T-cell (primary cell): ENCODE data around the gene UCHL5. TPM values are rescaled to one million over a fixed set of nuclear protein-coding genes. Genes with fewer than 3 reads are reported as not detected.

Source experiments
- ATAC-seq, 4 experiments: fragments of 200-7000 bp in 3 of 4; fragments of 150-1000 bp in 1 of 4; cut with Tn5 transposase; replicated peaks in 1 of 4; 1 replicate in 3 of 4; 2 replicates in 1 of 4; pipeline ENCODE4 v1.10.0; 2021; ENCODE audit warnings: moderate library complexity in 3 of 4, mild to moderate bottlenecking in 2 of 4, moderate number of reproducible peaks in 1 of 4
- CTCF ChIA-PET, 2 donors: fragments of 300-600 bp; sonication (Branson Sonifier 250); formaldehyde crosslinking; loops; one replicate each; lab custom pipeline; 2022; ENCODE audit warnings: antibody characterized with exemption in 2 of 2; lab: Charles Lee
- POLR2A ChIA-PET, 2 donors: fragments of 300-600 bp; sonication (Branson Sonifier 250); formaldehyde crosslinking; loops; one replicate each; lab custom pipeline; 2022; ENCODE audit warnings: antibody characterized with exemption in 2 of 2; lab: Charles Lee
- DNase-seq, 35 experiments: peaks; one replicate each; pipeline versions ENCODE4 v3.0.0 to v3.0.0-alpha.2; 2013 to 2023
- H3K27ac ChIP-seq: one replicate; pipeline ENCODE4 v1.5.1; 2013; ENCODE audit warnings: low read length
- H3K27me3 ChIP-seq, 2 experiments: replicated peaks in 1 of 2; 1 replicate in 1 of 2; 2 replicates in 1 of 2; pipeline versions ENCODE4 v1.6.1 to v1.7.0; 2013; ENCODE audit warnings: low read length in 1 of 2, mixed read lengths in 1 of 2; ENCODE audit not compliant: control insufficient read depth in 2 of 2, insufficient read depth in 2 of 2; ENCODE audit errors: extremely low read depth in 1 of 2
- H3K36me3 ChIP-seq, 2 donors: 1 replicate in 1 of 2; 2 replicates in 1 of 2; pipeline versions ENCODE4 v1.6.1 to v1.7.0; 2013; ENCODE audit warnings: low read length in 1 of 2; ENCODE audit not compliant: control insufficient read depth in 2 of 2, insufficient read depth in 1 of 2; ENCODE audit errors: extremely low read depth in 1 of 2
- H3K4me1 ChIP-seq, 2 experiments: 1 replicate in 1 of 2; 2 replicates in 1 of 2; pipeline versions ENCODE4 v1.6.1 to v1.7.0; 2013; ENCODE audit warnings: low read length in 2 of 2, mixed read lengths in 1 of 2; ENCODE audit not compliant: insufficient read depth in 2 of 2, control insufficient read depth in 1 of 2; ENCODE audit errors: extremely low read depth in 1 of 2
- H3K4me3 ChIP-seq, 2 donors: 1 replicate in 1 of 2; 2 replicates in 1 of 2; pipeline versions ENCODE4 v1.5.1 to v1.7.0; 2013; ENCODE audit warnings: mild to moderate bottlenecking in 2 of 2, low read length in 1 of 2, moderate library complexity in 1 of 2; ENCODE audit not compliant: control insufficient read depth in 1 of 2; ENCODE audit errors: extremely low read depth in 1 of 2
- H3K9me3 ChIP-seq: 2 replicates; pipeline ENCODE4 v1.7.0; 2013
- H3K27ac Mint-ChIP-seq, 2 donors: one replicate each; pipeline ENCODE4 v1.8.0; 2020 to 2021; ENCODE audit warnings: mild to moderate bottlenecking in 2 of 2, mixed read lengths in 2 of 2
- H3K27me3 Mint-ChIP-seq, 2 donors: one replicate each; pipeline ENCODE4 v1.8.0; 2021 to 2022; ENCODE audit warnings: mixed read lengths in 2 of 2
- H3K36me3 Mint-ChIP-seq: one replicate; pipeline ENCODE4 v1.8.0; 2021; ENCODE audit warnings: mixed read lengths
- H3K4me1 Mint-ChIP-seq, 3 donors: one replicate each; pipeline ENCODE4 v1.8.0; 2020 to 2022; ENCODE audit warnings: mixed read lengths in 3 of 3, mild to moderate bottlenecking in 1 of 3
- H3K4me3 Mint-ChIP-seq, 3 donors: one replicate each; pipeline ENCODE4 v1.8.0; 2020 to 2022; ENCODE audit warnings: mild to moderate bottlenecking in 3 of 3, mixed read lengths in 3 of 3, moderate library complexity in 3 of 3
- H3K9me3 Mint-ChIP-seq, 3 donors: one replicate each; pipeline ENCODE4 v1.8.0; 2020 to 2022; ENCODE audit warnings: mixed read lengths in 3 of 3
- WGBS: methylation state at CpG from one replicate; pipeline ENCODE4 v1.1.5; 2013; ENCODE audit warnings: missing lambda C conversion rate; ENCODE audit not compliant: insufficient coverage; 5-methylcytosine and 5-hydroxymethylcytosine counted together
- total RNA-seq, 35 experiments: library from RNA in 6 of 35; stranded (reverse) in 6 of 35; fragments of 120-200 nt in 1 of 35; gene quantifications; one replicate each; pipeline versions ENCODE4 v1.2.1 to v1.2.4 and lab custom pipeline; 2013 to 2026

UCHL5 gene
- total RNA-seq, 5 donors from 2014 or later (not counting 1 experiment from before 2014, with no cell fraction given): 20.8 to 32.2 (median 27.1) TPM

DNA sequence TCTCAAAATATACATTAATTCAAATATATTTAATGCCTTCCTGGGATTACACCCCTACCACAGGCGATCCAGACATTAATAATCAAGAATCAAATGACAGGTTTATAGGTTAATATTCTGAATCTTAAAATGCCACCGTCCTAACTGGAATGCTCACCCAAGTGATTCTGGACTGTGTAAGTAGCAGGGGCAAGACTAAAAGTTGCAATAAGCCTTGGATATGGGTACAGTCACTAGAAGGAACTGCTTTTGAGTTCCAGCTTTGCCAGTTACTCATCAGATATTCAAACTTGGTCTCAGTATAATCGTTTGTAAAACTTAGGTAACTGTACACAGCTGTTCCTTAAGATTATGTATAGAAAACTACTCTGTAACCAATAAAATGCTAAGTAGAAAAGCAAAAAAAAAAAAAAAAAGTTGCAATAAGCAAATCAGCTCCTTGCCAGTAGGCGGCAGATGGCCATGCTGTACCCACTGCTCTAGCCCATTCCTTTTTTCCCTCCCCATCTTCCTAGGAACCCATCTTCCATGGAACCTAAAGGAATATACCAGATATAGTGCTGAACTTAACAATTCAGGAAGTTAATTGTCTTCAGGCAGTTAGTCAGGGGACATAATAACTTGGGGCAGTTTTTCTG is 10.7 kb upstream of the UCHL5 start:
- peaks cover 50 to 64% (median 62%) of the 10 kb centered on the region in 3 donors for H3K4me1 Mint-ChIP-seq
- ChIA-PET POLR2A (interaction anchor here (0.5 to 0.6 kb wide), 2 partner anchors 118 to 1262 kb away, joined by 3 to 4 read pairs; no protein-coding TSS in a partner anchor), CTCF (interaction anchor here (0.6 to 0.7 kb wide), 3 partner anchors 24 to 196 kb away, joined by 4 to 6 read pairs (median 6); no protein-coding TSS in a partner anchor)
- H3K9me3 ChIP-seq: no peaks in the 10 kb centered on the region
- DNase-seq (peak in 1 of 35 experiments; percentile 33), ATAC-seq (peak in 1 of 4 experiments; percentile 43)
- H3K4me3 ChIP-seq: no peak overlapping the region
- no peaks in the 10 kb centered on the region for H3K9me3 Mint-ChIP-seq
- peak overlapping the region; percentile 64 to 79 for H3K27ac Mint-ChIP-seq
- peak overlapping the region in 1 of 3 donors; percentile 21 for H3K4me3 Mint-ChIP-seq
- peaks cover 2 to 7% of the 10 kb centered on the region in 2 experiments for H3K4me1 ChIP-seq
- H3K27ac ChIP-seq: peak overlapping the region; percentile 63
- peaks cover 24% of the 10 kb centered on the region for H3K36me3 Mint-ChIP-seq
- H3K27me3 Mint-ChIP-seq: no peaks in the 10 kb centered on the region
- H3K27me3 ChIP-seq: no peaks in the 10 kb centered on the region
- WGBS: no CpG with 5 or more reads among the region's 4 CpGs
- peaks cover 0 to 2% of the 10 kb centered on the region in 2 donors for H3K36me3 ChIP-seq

DNA sequence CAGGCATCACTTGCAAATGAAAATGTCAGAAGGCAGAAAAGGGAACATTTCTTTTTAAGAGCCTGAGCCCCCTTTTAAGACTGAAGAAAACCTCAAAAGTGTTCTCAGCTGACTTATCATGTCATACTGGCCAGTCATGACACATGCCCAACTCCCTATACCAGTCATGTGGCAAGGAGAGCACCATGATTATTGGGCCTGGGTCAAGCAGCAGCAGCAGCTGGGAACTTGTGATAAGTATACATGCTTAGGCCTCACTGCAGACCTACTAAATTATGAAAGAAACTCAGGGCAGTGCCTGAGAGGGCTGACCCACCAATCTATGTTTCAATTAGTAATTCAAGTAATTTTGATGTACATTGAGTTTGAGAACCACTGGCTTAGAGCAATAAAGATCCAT is 8.9 kb upstream of the UCHL5 start:
- ChIA-PET POLR2A (no interaction called here), CTCF (no interaction called here)
- Mint-ChIP-seq H3K4me1 (peaks cover 58 to 73% (median 72%) of the 10 kb centered on the region in 3 donors), H3K27me3 (no peaks in the 10 kb centered on the region), H3K9me3 (no peaks in the 10 kb centered on the region), H3K36me3 (peaks cover 20% of the 10 kb centered on the region), H3K27ac (peak overlapping the region; percentile 57 to 63), H3K4me3 (no peak overlapping the region)
- ATAC-seq: no peak
- Histone ChIP-seq H3K9me3 (no peaks in the 10 kb centered on the region), H3K27ac (no peak overlapping the region), H3K4me1 (peaks cover 2 to 7% of the 10 kb centered on the region in 2 experiments), H3K4me3 (no peak overlapping the region), H3K36me3 (peaks cover 0 to 2% of the 10 kb centered on the region in 2 donors), H3K27me3 (no peaks in the 10 kb centered on the region)
- no peak for DNase-seq

DNA sequence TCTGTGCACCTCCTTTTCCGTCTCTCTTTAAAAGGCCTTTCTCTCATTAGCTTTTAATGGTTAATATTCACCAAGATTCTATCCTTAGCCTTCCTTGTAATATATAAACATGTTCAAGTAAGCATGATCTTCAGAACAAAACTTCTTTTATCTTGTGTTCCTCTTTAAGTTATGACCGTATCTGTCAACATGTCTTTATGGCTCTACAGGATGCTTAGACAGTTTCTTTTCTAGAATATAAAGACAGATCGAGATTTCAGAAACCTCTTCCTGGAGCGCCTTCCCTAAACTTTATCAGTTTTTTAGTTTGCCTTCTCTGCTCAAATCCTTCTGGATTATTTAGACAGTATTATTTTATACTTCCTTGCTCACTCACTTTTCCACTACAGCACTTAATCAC is 7.4 kb upstream of the UCHL5 start:
- H3K4me3 Mint-ChIP-seq: no peak overlapping the region
- H3K27ac Mint-ChIP-seq: peak overlapping the region in 1 of 2 donors; percentile 12
- ATAC-seq (no peak), DNase-seq (no peak)
- Histone ChIP-seq H3K4me1 (peaks cover 2 to 7% of the 10 kb centered on the region in 2 experiments), H3K9me3 (no peaks in the 10 kb centered on the region), H3K27ac (no peak overlapping the region), H3K27me3 (no peaks in the 10 kb centered on the region), H3K36me3 (peaks cover 0 to 2% of the 10 kb centered on the region in 2 donors), H3K4me3 (no peak overlapping the region)
- CTCF ChIA-PET: interaction anchor here in 1 of 2 donors (1.0 kb wide), 2 partner anchors 9 to 55 kb away, joined by 3 read pairs; partner anchors contain the start of gene CDC73
- H3K27me3 Mint-ChIP-seq: no peaks in the 10 kb centered on the region
- POLR2A ChIA-PET: no interaction called here
- H3K36me3 Mint-ChIP-seq: peaks cover 22% of the 10 kb centered on the region
- no peaks in the 10 kb centered on the region for H3K9me3 Mint-ChIP-seq
- peaks cover 65 to 81% (median 80%) of the 10 kb centered on the region in 3 donors for H3K4me1 Mint-ChIP-seq
- WGBS: no CpG with 5 or more reads among the region's 4 CpGs

DNA sequence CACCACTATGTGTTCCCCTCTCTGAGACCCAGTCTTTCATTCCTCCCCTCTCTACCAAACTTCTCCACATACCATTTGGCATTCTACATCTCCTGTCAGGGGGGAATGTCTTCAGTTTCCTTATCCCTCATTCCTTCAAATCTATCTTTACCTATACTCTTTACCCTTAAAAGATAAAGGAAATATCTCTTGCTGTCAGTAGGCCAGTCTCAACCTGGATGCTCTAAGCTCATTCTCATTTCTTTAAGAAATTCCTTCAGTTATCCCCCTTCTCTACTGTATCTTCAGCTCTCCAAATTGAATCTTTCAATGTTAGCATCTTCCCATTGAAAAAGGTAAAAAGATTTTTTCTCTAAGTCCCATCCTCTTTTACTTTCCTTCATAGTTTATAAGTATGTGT is 6.8 kb upstream of the UCHL5 start:
- ATAC-seq (no peak), DNase-seq (no peak)
- H3K4me1 ChIP-seq: peaks cover 4 to 5% of the 10 kb centered on the region in 2 experiments
- ChIA-PET POLR2A (interaction anchor here in 1 of 2 donors (0.6 kb wide), 1 partner anchor 42 kb away, joined by 4 read pairs; no protein-coding TSS in a partner anchor), CTCF (interaction anchor here in 1 of 2 donors (0.6 to 1.0 kb wide), 3 partner anchors 10 to 56 kb away, joined by 3 read pairs; partner anchors contain the start of gene CDC73)
- no peak overlapping the region for H3K4me3 ChIP-seq
- peaks cover 0 to 2% of the 10 kb centered on the region in 2 donors for H3K36me3 ChIP-seq
- no peak overlapping the region for H3K4me3 Mint-ChIP-seq
- H3K9me3 Mint-ChIP-seq: no peaks in the 10 kb centered on the region
- no peak overlapping the region for H3K27ac ChIP-seq
- peak overlapping the region; percentile 19 for H3K27ac Mint-ChIP-seq
- peaks cover 72 to 83% (median 80%) of the 10 kb centered on the region in 3 donors for H3K4me1 Mint-ChIP-seq
- no peaks in the 10 kb centered on the region for H3K9me3 ChIP-seq
- peaks cover 22% of the 10 kb centered on the region for H3K36me3 Mint-ChIP-seq
- no peaks in the 10 kb centered on the region for H3K27me3 ChIP-seq
- no peaks in the 10 kb centered on the region for H3K27me3 Mint-ChIP-seq

DNA sequence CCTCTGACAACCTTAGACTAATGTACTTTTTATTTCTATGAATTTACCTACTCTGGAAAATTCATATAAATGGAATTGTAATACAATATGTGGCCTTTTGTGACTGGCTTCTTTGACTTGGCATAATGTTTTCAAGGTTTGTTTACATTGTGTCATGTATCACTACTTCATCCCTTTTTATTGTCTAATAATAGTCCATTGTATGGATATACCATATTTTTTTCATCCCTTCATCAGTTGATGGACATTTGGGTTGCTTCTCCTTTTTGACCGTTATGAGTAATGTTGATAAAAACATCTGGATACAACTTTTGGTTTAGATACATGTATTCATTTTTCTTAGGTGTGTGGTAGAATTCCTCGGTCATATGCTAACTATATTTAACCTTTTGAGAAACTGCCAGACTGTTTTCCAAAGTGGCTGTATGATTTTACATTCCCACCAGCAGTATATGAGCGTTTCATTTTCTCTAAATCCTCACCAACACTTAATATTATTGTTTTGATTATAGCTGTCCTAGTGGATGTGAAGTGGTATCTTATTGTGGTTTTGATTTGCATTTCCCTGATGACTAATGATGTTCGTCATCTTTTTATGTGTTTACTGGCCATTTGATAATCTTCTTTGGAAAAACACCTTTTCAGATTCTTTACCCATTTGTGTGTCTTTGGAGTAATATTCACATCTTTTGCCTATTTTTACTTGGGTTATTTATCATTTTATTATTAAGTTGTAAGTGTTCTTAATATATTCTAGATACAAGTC is 3.7 kb upstream of the UCHL5 start:
- H3K4me1 ChIP-seq: peaks cover 10 to 15% of the 10 kb centered on the region in 2 experiments
- CTCF ChIA-PET: no interaction called here
- H3K27ac Mint-ChIP-seq: peak overlapping the region in 1 of 2 donors; percentile 13

DNA sequence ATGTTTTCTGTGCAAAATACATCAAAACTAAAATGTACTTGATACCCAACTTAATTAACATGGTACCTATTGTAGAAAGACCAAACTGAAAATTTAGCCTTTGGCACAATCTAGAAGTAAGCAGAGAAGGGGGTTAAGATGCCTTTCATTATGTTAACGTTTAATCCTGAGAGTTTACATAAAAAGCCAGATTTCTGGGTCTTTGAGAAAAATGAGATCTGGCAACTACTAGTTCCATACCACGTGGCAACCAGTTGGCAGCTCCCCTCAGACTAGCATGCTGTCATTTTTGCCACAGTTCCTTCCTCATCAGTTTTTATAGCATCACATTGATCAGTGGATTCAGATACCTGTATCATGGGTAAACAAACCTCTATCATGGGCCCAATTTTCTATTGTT is 1.8 kb upstream of the UCHL5 start:
- WGBS: 27% methylated on average over 1 of the region's 2 CpGs
- DNase-seq (peak in 1 of 35 experiments; percentile 2), ATAC-seq (no peak)
- ChIA-PET POLR2A (no interaction called here), CTCF (no interaction called here)
- Histone ChIP-seq H3K36me3 (no peaks in the 10 kb centered on the region), H3K27me3 (no peaks in the 10 kb centered on the region), H3K27ac (no peak overlapping the region), H3K9me3 (no peaks in the 10 kb centered on the region), H3K4me3 (no peak overlapping the region), H3K4me1 (peaks cover 12 to 20% of the 10 kb centered on the region in 2 experiments)
- Mint-ChIP-seq H3K9me3 (no peaks in the 10 kb centered on the region), H3K4me3 (peak overlapping the region; percentile 93 to 98 (median 96)), H3K36me3 (peaks cover 11% of the 10 kb centered on the region), H3K27ac (peak overlapping the region in 1 of 2 donors; percentile 26), H3K4me1 (peaks cover 71 to 74% (median 72%) of the 10 kb centered on the region in 3 donors), H3K27me3 (no peaks in the 10 kb centered on the region)

More for the DNA sequence above, 3.7 kb upstream of the UCHL5 start:
- H3K27me3 ChIP-seq: no peaks in the 10 kb centered on the region
- peaks cover 11% of the 10 kb centered on the region for H3K36me3 Mint-ChIP-seq
- H3K27ac ChIP-seq: no peak overlapping the region
- no peaks in the 10 kb centered on the region for H3K36me3 ChIP-seq
- ATAC-seq (no peak), DNase-seq (no peak)
- H3K9me3 ChIP-seq: no peaks in the 10 kb centered on the region
- H3K9me3 Mint-ChIP-seq: no peaks in the 10 kb centered on the region
- POLR2A ChIA-PET: no interaction called here
- no peaks in the 10 kb centered on the region for H3K27me3 Mint-ChIP-seq
- no peak overlapping the region for H3K4me3 Mint-ChIP-seq
- H3K4me3 ChIP-seq: no peak overlapping the region
- no CpG with 5 or more reads among the region's 4 CpGs for WGBS
- peaks cover 73 to 76% (median 74%) of the 10 kb centered on the region in 3 donors for H3K4me1 Mint-ChIP-seq
